Measurements from ENCODE around the gene GLT8D2.

GLT8D2 gene

GRCh38 chr12:104048162-104048561 is 1.8 kb downstream of the GLT8D2 start:
- Histone ChIP-seq H4K8ac (ENCODE audit: low read depth, low read length) (no peak overlapping the region), H3K4ac (ENCODE audit: low read length) (no peak overlapping the region), H2BK12ac (ENCODE audit: low read length) (no peak overlapping the region), H3K4me2 (ENCODE audit: insufficient read depth, low read length, poor library complexity, severe bottlenecking) (no peak overlapping the region), H3K79me1 (ENCODE audit: low read depth, low read length) (no peaks in the 10 kb centered on the region), H2AFZ (ENCODE audit: low read length) (no peak overlapping the region), H2BK15ac (ENCODE audit: low read length) (no peak overlapping the region), H3K36me3 (replicated peaks in 1 of 2; ENCODE audit: control insufficient read depth in 2 of 2, insufficient read depth in 2 of 2, low read length in 2 of 2) (no peaks in the 10 kb centered on the region), H3K14ac (ENCODE audit: low read length) (no peak overlapping the region), H4K91ac (ENCODE audit: low read depth, low read length, poor library complexity) (no peak overlapping the region), H3K4me3 (ENCODE audit: low read length in 2 of 2) (no peak overlapping the region), H3K9ac (ENCODE audit: low read depth, low read length, poor library complexity) (no peak overlapping the region), H3K18ac (ENCODE audit: low read length) (no peak overlapping the region), H2BK5ac (ENCODE audit: low read length) (no peak overlapping the region), H3K23ac (ENCODE audit: low read depth, low read length, poor library complexity) (no peak overlapping the region), H2BK120ac (ENCODE audit: low read depth, low read length) (no peak overlapping the region), H3K27ac (replicated peaks; ENCODE audit: low read length) (no peak overlapping the region), H3K27me3 (ENCODE audit: control insufficient read depth in 3 of 3, insufficient read depth in 3 of 3, low read depth in 1 of 3, low read length in 3 of 3) (peaks cover 0 to 34% (median 3%) of the 10 kb centered on the region in 3 experiments), H3K9me3 (replicated peaks in 1 of 2; ENCODE audit: control insufficient read depth in 2 of 2, insufficient read depth in 1 of 2, low read depth in 1 of 2, low read length in 2 of 2) (no peaks in the 10 kb centered on the region), H2AK5ac (ENCODE audit: low read depth, low read length) (no peak overlapping the region), H3K4me1 (ENCODE audit: control insufficient read depth in 2 of 2, insufficient read depth in 1 of 2, low read depth in 1 of 2, low read length in 2 of 2) (peaks cover 0 to 3% of the 10 kb centered on the region in 2 donors)
- no peak for DNase-seq (ENCODE audit: low spot score)
- WGBS, 2 donors (ENCODE audit: extremely low coverage in 2 of 2, insufficient read length in 2 of 2, insufficient replicate concordance in 1 of 2): no CpG with 5 or more reads among the region's 5 CpGs

- Histone ChIP-seq H2BK120ac (ENCODE audit: low read depth, low read length) (no peak overlapping the region), H2BK15ac (ENCODE audit: low read length) (no peak overlapping the region), H2AFZ (ENCODE audit: low read length) (no peak overlapping the region), H3K9ac (ENCODE audit: low read depth, low read length, poor library complexity) (no peak overlapping the region), H3K4me3 (ENCODE audit: low read length in 2 of 2) (no peak overlapping the region), H4K91ac (ENCODE audit: low read depth, low read length, poor library complexity) (no peak overlapping the region), H3K36me3 (replicated peaks in 1 of 2; ENCODE audit: control insufficient read depth in 2 of 2, insufficient read depth in 2 of 2, low read length in 2 of 2) (no peaks in the 10 kb centered on the region), H3K79me1 (ENCODE audit: low read depth, low read length) (no peaks in the 10 kb centered on the region), H3K4me2 (ENCODE audit: insufficient read depth, low read length, poor library complexity, severe bottlenecking) (no peak overlapping the region), H3K4me1 (ENCODE audit: control insufficient read depth in 2 of 2, insufficient read depth in 1 of 2, low read depth in 1 of 2, low read length in 2 of 2) (peaks cover 0 to 3% of the 10 kb centered on the region in 2 donors), H2BK12ac (ENCODE audit: low read length) (no peak overlapping the region), H2BK5ac (ENCODE audit: low read length) (no peak overlapping the region), H3K23ac (ENCODE audit: low read depth, low read length, poor library complexity) (no peak overlapping the region), H3K9me3 (replicated peaks in 1 of 2; ENCODE audit: control insufficient read depth in 2 of 2, insufficient read depth in 1 of 2, low read depth in 1 of 2, low read length in 2 of 2) (peaks cover 0 to 3% of the 10 kb centered on the region in 2 donors), H3K14ac (ENCODE audit: low read length) (no peak overlapping the region), H2AK5ac (ENCODE audit: low read depth, low read length) (no peak overlapping the region), H3K18ac (ENCODE audit: low read length) (no peak overlapping the region), H3K27me3 (ENCODE audit: control insufficient read depth in 3 of 3, insufficient read depth in 3 of 3, low read depth in 1 of 3, low read length in 3 of 3) (peaks cover 0 to 46% (median 3%) of the 10 kb centered on the region in 3 experiments), H3K4ac (ENCODE audit: low read length) (no peak overlapping the region), H4K8ac (ENCODE audit: low read depth, low read length) (no peak overlapping the region), H3K27ac (replicated peaks; ENCODE audit: low read length) (no peak overlapping the region)
- DNase-seq (ENCODE audit: low spot score): no peak
- WGBS, 2 donors (ENCODE audit: extremely low coverage in 2 of 2, insufficient read length in 2 of 2, insufficient replicate concordance in 1 of 2): no CpG with 5 or more reads among the region's 4 CpGs
Observed at GRCh38 chr12:104046306-104046705, 3.7 kb downstream of the GLT8D2 start.

GRCh38 chr12:104044158-104044557 is 5.8 kb downstream of the GLT8D2 start:
- WGBS, 2 donors (ENCODE audit: extremely low coverage in 2 of 2, insufficient read length in 2 of 2, insufficient replicate concordance in 1 of 2): no CpG with 5 or more reads among the region's 3 CpGs
- Histone ChIP-seq H2AK5ac (ENCODE audit: low read depth, low read length) (no peak overlapping the region), H3K27me3 (ENCODE audit: control insufficient read depth in 3 of 3, insufficient read depth in 3 of 3, low read depth in 1 of 3, low read length in 3 of 3) (peaks cover 0 to 33% (median 0%) of the 10 kb centered on the region in 3 experiments), H3K36me3 (replicated peaks in 1 of 2; ENCODE audit: control insufficient read depth in 2 of 2, insufficient read depth in 2 of 2, low read length in 2 of 2) (no peaks in the 10 kb centered on the region), H3K4me3 (ENCODE audit: low read length in 2 of 2) (no peak overlapping the region), H3K4me2 (ENCODE audit: insufficient read depth, low read length, poor library complexity, severe bottlenecking) (no peak overlapping the region), H4K91ac (ENCODE audit: low read depth, low read length, poor library complexity) (no peak overlapping the region), H4K8ac (ENCODE audit: low read depth, low read length) (no peak overlapping the region), H3K4ac (ENCODE audit: low read length) (no peak overlapping the region), H2BK120ac (ENCODE audit: low read depth, low read length) (no peak overlapping the region), H3K9ac (ENCODE audit: low read depth, low read length, poor library complexity) (no peak overlapping the region), H3K4me1 (ENCODE audit: control insufficient read depth in 2 of 2, insufficient read depth in 1 of 2, low read depth in 1 of 2, low read length in 2 of 2) (no peaks in the 10 kb centered on the region), H3K27ac (replicated peaks; ENCODE audit: low read length) (no peak overlapping the region), H3K9me3 (replicated peaks in 1 of 2; ENCODE audit: control insufficient read depth in 2 of 2, insufficient read depth in 1 of 2, low read depth in 1 of 2, low read length in 2 of 2) (peaks cover 0 to 3% of the 10 kb centered on the region in 2 donors), H2AFZ (ENCODE audit: low read length) (no peak overlapping the region), H2BK12ac (ENCODE audit: low read length) (no peak overlapping the region), H2BK5ac (ENCODE audit: low read length) (no peak overlapping the region), H3K14ac (ENCODE audit: low read length) (no peak overlapping the region), H2BK15ac (ENCODE audit: low read length) (no peak overlapping the region), H3K79me1 (ENCODE audit: low read depth, low read length) (no peaks in the 10 kb centered on the region), H3K23ac (ENCODE audit: low read depth, low read length, poor library complexity) (no peak overlapping the region), H3K18ac (ENCODE audit: low read length) (no peak overlapping the region)
- no peak for DNase-seq (ENCODE audit: low spot score)

DNA sequence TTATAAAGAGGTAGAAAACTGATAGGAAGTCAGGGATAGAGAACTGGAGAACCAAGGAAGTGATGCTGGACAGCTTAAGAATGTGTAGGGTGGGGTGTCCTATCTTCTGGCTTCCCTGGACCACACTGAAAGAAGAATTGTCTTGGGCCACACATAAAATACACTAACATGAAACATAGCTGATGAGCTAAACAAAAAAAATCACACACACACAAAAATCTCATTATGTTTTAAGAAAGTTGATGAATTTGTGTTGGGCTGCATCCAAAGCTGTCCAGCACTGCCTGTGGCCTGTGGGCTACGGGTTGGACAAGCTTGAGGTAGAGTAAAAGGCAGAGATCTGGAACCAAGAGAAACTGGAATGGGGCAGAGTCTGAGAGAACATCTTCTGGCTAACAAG is 7.4 kb downstream of the GLT8D2 start:
- H3K4me1 ChIP-seq (ENCODE audit: control insufficient read depth in 2 of 2, insufficient read depth in 1 of 2, low read depth in 1 of 2, low read length in 2 of 2): no peaks in the 10 kb centered on the region
- no peak overlapping the region for H2BK120ac ChIP-seq (ENCODE audit: low read depth, low read length)
- peak overlapping the region; percentile 24 for H3K18ac ChIP-seq (ENCODE audit: low read length)
- H3K79me1 ChIP-seq (ENCODE audit: low read depth, low read length): no peaks in the 10 kb centered on the region
- no peak overlapping the region for H3K4me2 ChIP-seq (ENCODE audit: insufficient read depth, low read length, poor library complexity, severe bottlenecking)
- H3K27ac ChIP-seq (replicated peaks; ENCODE audit: low read length): no peak overlapping the region
- H3K36me3 ChIP-seq (replicated peaks in 1 of 2; ENCODE audit: control insufficient read depth in 2 of 2, insufficient read depth in 2 of 2, low read length in 2 of 2): no peaks in the 10 kb centered on the region
- peaks cover 0 to 3% of the 10 kb centered on the region in 2 donors for H3K9me3 ChIP-seq (replicated peaks in 1 of 2; ENCODE audit: control insufficient read depth in 2 of 2, insufficient read depth in 1 of 2, low read depth in 1 of 2, low read length in 2 of 2)
- peak overlapping the region; percentile 58 for H2AK5ac ChIP-seq (ENCODE audit: low read depth, low read length)
- no peak overlapping the region for H3K4me3 ChIP-seq (ENCODE audit: low read length in 2 of 2)
- H2BK15ac ChIP-seq (ENCODE audit: low read length): no peak overlapping the region
- no peak overlapping the region for H2BK12ac ChIP-seq (ENCODE audit: low read length)
- no peak overlapping the region for H3K14ac ChIP-seq (ENCODE audit: low read length)
- no peak overlapping the region for H3K4ac ChIP-seq (ENCODE audit: low read length)
- DNase-seq (ENCODE audit: low spot score): no peak
- H2AFZ ChIP-seq (ENCODE audit: low read length): no peak overlapping the region
- H3K23ac ChIP-seq (ENCODE audit: low read depth, low read length, poor library complexity): no peak overlapping the region
- H3K9ac ChIP-seq (ENCODE audit: low read depth, low read length, poor library complexity): no peak overlapping the region
- no CpG with 5 or more reads among the region's 1 CpG for WGBS, 2 donors (ENCODE audit: extremely low coverage in 2 of 2, insufficient read length in 2 of 2, insufficient replicate concordance in 1 of 2)
- H2BK5ac ChIP-seq (ENCODE audit: low read length): no peak overlapping the region
- H4K91ac ChIP-seq (ENCODE audit: low read depth, low read length, poor library complexity): no peak overlapping the region
- peaks cover 0 to 17% (median 0%) of the 10 kb centered on the region in 3 experiments for H3K27me3 ChIP-seq (ENCODE audit: control insufficient read depth in 3 of 3, insufficient read depth in 3 of 3, low read depth in 1 of 3, low read length in 3 of 3)
- no peak overlapping the region for H4K8ac ChIP-seq (ENCODE audit: low read depth, low read length)
